DMS114 treated with DMSO at 0.1 percent for 48 hours (cell line): ENCODE data around the gene PRDX3.
A peak's percentile ranks its signal among the peaks of the same experiment; 100 is the strongest.

Source experiments
- DNase-seq: peaks from one replicate; lab custom pipeline; 2025; ENCODE audit not compliant: unreplicated experiment; lab: John Stamatoyannopoulos, UW

PRDX3 gene

DNA sequence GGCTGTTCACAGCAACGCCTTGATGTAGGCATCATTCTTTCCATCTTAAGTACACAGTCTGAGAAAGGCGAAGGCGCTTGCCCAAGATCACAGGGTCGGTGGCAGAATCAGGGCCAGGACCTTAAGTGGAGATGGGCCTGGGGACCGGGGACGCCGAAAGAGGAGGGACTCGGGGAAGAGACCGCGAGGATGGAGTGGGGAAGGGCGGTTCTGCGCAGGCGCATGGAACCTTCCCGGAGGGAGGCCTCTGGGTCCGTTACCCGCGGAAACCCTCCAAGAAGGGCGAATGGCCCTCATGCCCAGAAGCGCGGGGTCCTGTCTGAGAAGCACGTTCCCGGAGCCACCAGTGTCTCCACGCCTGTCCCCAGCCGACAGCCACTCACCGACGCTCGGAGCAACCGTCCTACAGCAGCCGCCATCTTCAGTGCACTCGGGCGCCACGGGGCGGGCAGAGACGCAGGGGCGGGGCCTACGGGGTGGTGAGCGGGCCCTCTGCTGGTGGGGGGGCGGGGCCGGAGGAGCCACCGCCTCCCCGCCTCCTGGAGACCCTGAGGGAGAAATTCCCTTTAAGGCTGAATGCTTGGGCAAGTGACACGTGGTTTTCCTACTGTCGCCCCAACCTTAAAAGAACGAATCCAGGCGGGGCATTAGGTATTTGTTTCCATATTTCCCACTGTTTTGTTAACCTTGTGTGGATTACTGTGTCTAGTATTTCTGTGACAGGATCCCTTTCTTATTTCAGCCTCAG, at the start of gene PRDX3:
PRDX3 (minus strand) TSS at position 441 of the 748 bp plus-strand sequence; CDS start at position 419, 22 bp downstream.
- peak; percentile 92 for DNase-seq

DNA sequence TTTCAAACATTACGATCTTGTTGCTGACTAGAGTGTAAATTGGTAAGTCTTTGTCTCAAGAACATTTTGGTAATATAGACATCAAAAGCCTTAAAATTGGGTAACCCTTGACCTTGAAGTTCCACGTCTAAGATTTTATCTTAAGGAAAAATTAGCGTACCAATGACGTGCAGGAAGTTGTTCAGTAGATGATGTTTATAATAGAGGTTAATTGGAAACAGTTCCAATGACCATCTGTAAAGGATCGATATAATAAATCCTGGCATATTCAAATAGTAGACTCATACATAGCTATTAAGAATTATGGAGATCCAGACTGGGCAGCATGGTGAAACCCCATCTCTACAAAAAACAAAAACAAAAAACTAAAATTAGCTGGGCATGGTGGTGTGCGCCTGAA, 49.2 kb upstream of the PRDX3 start:
- DNase-seq, result no peak

DNA sequence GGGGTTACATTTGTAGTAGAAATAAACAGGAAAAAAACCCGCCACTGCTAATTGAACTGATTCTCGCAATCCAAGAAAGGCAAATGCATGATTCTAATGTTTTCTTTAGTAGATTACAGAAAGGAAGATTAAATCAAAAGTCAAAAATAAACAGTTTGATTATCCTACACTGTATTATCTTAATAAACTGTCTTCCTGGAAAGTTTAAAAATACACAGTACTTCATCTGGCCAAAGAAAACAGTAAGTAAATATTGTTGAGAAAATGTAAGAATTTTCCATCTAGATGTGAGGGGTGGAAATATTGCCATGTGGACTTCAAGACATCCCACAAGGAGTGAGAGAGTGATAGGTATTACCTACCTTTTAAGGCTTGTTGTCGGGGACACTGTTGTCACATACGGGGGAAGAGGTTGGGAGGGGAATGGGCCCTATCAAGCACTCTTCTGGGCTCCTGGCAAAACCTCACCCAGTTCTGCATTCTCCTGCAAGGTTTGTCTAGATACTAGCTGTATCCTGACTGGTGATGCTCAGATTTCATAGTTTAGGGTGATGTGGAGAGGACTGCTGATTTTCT, 46.6 kb upstream of the PRDX3 start:
- DNase-seq, result no peak

DNA sequence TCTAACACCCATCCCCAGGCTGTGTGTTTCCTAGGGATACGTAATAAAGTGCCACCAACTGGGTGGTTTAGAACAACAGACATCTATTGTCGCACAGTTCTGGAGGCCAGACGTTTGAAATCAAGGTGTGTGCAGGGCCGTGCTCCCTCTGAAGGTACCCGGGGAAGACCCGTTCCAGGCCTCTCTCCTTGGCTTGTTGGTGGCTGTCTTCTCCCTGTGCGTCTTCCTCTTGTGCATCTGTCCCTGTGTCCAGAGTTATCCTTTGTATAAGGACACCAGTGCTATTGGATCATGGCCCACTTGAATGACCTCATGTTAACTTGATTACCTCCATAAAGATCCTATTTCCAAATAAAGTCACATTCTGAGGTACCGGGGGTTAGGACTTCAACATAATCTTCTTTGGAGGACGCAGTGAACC, 44.4 kb upstream of the PRDX3 start:
- DNase-seq, result no peak

DNA sequence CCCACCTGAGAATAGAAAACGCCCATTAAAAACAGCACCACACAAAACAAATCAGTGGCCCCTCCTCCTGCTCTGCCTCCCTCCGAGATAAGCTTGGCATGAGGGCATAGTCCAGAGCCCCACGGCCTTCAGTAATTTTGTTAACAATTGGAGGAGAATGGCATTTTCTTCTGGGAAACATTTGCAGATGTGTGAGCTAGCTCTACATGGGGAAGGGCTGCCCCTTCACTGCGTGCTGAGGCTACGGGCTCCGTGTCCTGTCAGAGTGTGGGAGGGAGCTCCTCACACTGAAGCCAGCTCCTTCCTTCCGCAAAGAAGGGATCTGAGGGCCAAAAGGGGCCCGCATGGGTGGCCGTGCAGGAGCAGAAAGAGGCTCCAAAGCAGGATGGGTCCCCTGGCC, 43.9 kb upstream of the PRDX3 start:
- DNase-seq, result no peak

DNA sequence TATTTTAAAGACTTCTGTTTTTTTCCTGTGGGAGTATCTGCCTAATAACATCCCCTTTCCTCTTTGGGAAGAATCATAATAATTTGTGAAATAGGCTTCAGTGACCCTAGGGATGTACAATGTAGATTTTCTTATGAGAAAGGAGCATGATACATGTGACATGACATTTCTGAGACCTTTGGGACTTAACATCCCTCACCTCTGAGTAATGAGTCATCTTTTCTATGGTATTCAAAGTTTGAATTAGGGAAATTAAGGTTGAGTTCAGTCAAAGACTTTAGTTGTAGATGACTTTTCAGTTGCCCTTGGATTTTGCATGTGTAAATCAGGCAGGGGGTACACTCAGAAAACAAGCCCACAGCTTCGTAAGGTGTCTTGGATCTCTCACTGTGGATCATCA, 43.1 kb upstream of the PRDX3 start:
- DNase-seq, result no peak

DNA sequence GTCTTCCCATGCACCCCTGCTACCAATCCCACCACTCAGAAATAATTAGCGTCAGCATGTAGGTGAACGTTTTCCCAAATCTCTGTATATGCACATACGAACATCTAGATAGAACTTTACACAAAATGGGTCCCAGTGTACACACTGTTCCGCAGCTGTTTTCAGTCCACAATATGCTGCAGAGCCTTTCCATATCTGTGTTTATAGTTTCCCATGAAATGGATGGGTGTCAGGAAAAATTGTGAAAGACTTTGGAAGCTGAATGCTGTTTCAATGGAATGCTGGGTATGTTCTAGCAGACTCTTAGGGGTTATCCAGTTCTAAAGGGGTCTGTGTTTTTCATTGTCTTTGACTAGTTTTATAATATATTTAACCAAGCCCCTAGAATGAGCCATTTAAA, 42.6 kb upstream of the PRDX3 start:
- DNase-seq, result no peak

DNA sequence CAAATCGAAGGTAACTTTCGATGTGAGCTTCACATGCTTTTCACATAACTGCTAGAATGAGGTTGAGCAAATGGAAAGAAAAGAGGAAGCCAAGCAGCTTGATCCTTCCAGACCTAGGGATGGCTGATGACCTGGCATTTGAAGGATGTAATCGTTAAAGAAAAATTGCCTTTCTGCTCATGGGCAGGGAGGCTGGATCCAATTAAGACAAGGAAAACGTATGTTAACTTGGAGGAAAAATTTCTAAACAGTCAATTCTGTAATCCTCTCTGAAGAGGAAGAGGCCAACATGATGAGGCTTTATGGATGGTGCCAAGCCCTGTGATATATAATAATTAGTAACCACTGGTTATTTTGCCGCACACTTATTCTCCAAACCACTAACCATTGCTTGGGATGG, 41.3 kb upstream of the PRDX3 start:
- DNase-seq, result no peak

DNA sequence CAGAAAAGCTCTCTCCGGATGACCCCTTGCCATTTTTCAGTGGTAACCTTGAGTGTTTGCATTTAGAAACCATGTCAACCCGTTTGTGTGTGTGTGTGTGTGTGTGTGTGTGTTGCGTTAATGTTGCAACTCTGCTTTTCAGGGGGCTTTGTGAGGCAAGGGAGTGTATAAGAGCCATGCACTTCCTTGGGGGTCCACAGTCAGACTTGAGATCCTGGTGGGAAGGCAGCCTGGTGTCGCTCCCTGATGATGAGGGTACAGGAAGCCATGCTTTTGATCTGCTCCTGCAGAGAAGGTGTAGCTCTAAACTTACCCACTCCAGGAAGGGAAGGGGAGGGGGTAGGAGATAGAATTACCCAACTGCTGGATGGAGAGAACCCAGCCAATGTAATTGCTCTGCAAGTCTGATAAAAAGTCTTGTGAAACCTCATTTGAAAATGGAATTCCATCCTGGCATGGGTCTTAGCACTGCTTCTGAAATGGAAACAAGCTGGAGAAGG, 39.4 kb upstream of the PRDX3 start:
- no peak for DNase-seq

DNA sequence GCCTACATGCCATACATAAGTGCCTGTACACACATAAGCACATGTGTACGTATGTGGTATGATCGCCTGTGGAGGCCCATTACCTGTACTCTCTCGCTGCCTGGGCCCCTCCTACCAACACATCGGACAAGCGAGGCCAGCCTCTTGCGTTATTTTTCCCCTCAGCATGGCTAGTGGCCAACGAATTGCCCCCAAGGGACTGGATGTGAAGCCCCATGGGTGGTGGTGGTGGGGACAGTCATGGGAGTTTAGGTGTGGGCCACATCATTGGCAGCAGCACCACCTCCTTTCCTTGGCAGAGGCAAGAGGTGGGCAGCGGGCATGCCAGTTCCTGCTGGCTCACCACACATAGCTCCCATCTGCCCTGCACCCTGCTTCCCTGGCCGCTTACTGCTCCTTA, 38.8 kb upstream of the PRDX3 start:
- no peak for DNase-seq

DNA sequence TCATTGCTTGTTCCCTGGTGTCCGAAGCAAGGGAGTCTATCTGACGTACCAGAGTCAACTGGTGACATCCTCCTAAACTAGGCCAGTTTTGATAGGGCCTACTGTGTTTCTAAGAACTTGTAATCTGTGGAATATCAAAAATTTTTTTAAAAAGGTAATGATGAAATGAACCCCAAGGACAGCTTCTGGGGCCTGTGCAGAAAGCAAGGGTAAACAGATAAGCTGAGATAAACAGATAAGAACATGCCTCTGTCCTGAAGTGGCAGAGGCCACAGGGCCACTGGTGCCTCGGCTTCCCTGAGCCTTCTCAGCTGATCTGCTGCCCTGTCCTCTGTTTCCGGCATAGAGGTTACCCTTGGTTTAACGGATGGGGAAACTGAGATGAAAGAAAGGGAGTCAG, 37.5 kb upstream of the PRDX3 start:
- DNase-seq, result no peak

DNA sequence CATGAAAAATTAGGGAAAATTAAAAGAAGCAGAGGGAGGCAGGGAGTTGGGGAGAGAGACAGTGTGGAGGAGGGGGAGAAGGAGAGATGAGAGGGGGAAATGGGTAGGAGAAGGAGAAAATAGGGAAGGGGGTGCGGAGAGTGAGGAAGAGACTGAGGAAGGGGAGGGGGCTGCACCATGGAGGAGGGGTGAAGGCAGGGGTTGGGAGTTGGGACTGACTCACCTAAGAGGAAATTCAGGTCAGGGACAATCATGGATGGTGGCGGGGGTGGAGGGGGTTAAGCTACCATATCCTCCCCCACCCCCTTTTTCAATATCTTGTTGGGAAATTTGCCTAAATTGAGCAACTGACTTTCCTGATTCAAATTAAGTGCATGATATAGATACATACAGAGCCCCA, 36.8 kb upstream of the PRDX3 start:
- DNase-seq, result no peak

DNA sequence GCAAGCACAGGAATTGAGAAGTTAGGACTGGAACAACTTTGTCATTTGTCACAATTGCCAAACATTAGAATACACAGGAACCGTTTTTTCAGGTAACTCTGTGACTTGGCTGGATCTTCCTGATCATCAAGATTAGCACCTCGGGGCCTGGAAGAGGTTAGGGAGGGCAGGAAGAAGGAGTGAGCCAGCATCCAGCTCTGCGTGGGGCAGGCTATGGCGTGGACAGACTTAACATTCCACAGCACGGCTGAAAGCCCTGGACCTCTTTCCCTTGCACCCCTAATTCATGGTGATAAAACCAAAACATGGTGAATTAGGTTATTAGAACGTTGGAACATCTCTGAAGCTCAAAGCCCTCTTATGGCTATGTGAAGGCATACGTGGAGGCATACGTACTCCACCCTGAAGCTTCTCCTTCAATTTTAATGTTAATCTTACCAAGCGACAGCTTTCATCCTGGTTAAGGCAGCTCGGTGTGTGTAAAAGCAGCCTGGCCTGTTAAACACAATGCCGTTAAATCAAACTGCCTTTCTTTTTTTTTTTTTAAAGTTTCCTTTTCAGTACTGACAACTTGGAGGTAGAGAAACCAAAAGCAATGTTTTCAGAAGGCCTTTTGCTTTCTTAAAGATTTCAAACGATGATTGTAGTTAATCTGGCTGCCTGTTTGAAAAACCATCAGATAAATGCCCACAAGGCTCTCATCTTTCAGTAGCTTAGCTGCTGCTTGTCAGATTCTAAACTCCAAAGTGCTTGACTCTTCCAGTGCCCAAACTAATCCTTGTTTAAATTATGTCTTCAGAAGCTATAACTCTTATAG, 33.2 kb upstream of the PRDX3 start:
- DNase-seq, result no peak

DNA sequence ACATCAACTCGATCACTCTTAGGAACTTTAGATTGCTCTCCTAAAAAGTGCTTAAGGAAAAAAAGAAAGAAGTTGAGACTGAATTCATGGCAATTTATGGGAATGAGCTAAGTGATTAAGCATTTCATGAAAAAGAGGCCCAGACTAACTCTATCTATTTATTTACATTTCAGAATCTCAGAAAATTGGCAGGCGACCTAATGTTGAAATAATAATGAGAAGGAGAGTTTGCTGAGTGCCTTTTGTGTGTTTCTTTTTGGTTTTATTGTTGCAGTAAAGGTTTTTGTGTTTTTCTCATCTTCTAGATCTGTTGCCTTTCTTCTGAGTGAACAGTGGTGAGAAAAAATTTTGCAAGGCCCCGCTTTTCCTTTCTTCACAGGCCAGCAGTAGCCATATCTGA, 32.6 kb upstream of the PRDX3 start:
- no peak for DNase-seq

DNA sequence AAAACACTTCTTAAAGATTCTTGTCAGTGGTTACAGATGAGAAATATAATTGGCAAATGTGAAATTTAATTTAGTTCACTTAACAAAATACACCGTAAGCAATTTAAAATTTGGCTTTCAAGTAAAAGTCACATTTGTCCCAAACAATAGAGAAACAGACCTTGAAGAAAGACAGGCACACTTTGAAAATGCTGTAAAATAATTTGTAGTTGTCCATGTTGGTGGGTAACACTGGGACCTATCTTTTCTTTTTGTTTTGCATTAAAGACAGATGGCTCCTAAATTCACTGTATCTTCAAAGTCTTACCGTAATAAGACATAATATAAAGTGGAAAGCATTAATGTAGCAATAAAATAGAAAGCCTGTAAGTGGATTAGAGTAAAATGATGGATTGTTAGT, 32.0 kb upstream of the PRDX3 start:
- no peak for DNase-seq

DNA sequence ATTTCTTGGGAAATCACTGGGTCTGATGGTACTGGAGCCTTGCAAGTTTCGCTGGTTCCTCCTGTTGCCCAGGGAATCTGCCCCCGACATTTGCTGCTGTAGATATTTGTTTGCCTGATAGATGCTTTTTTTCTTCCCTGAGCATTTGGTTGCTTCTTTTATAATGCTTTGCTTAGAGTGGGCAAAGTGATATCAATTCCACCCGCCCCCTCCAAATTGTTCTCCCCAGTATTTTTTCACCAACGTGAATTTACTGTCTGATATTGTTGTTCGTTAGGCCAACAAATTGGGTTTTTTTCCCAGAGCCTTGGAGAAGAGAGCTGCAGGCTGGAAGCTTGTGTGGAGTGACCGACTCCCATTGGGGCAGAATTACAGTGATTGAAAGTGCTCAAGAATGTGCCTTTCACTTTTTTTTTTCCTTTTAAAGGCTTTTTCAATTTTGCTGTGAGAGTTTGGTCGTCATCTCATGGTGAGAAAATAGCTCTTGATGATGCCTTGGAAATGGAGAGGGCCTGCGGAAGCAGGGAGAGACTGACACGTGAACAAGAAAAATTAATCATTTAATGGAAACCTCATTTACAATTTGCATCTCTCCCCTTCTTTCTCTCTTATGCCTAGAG, 31.2 kb upstream of the PRDX3 start:
- no peak for DNase-seq

DNA sequence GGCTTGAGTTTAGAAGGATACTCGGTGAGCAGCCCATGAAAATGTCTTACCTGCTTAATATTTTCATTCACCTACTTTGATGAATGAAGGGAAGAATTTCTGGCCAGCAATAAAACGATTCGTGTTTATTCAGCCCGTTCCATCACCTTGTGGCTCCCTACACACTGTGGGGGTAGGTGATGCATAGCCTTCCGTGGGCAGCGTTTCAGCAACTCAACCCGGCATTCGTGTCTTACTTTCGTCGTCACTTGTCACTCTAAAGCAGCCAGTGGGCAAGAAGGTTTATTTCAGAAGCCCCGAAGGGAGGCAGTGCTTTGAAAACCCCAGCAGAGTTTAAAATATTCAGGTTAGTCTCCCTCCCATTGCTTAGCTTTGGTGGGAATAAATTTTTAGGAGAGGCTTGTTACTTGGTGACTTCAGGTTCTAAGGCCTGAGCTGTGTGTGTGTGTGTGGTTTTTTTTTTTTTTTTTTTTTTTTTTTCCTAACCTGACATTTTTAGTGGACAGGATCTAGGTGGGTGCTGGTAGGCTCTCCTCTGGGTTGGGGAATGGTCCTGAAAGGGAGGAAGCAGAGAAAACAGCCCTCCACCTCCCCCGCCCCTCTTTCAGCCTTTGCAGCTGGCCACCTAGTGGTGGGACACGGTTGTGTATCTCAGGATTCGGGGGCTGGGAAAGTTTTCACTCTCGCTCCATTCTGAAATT, 30.6 kb upstream of the PRDX3 start:
- DNase-seq, result peak; percentile 47

DNA sequence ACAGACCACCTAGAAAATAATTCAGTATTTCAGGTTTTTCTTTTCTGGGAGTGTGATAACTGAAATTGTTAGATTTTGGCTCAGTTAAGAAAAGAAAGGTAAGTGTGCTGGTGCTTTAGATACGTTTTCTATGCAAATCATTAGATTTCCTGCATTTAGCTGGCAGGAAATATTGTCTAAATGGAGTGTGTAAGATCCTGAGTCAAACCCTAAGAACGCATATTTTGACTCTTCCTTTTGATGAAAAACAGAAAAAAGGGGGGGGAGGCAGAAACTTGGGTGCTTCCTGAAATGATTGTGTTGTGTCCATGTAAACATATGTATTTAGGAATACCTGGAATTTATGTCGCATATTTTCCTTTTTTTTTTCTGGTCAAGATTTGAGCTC, 29.9 kb upstream of the PRDX3 start:
- no peak for DNase-seq

DNA sequence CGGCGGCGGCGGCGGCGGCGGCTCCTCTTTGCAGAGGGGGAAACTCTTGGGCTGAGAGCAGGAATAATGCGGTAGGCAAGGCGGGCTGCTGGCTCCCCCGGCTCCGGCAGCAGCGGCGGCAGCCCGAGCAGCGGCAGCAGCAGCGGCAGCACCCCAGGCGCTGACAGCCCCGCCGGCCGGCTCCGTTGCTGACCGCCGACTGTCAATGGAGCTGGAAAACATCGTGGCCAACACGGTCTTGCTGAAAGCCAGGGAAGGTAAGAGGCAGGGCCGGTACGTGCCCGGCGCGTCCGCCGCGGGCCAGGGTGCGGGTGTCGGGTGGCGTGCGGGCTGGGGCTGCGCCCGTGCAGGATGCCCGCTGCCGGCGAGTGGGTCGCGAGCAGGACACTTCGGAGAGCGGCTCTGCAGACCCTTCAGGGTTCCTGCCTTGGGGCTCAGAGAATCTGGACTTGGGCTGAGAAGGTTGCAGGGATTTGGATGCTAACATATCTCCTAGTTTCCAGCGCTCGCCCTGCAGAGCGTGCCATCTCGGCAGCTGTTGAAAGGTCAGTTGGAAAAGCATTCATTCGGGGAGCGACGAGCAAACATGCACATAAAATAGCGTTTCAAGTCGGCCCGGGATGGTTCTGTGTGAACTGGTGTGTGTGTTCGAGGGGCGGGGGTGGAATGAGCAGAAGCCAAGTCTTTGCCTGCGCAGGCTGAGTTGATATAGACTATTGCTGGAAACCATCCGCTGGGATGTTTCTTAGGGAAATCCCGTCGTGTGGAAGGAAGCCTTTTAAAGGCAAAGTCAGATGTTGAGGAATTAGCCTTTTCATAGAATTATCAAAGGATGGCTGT, 29.3 kb upstream of the PRDX3 start:
- DNase-seq, result peak; percentile 26

DNA sequence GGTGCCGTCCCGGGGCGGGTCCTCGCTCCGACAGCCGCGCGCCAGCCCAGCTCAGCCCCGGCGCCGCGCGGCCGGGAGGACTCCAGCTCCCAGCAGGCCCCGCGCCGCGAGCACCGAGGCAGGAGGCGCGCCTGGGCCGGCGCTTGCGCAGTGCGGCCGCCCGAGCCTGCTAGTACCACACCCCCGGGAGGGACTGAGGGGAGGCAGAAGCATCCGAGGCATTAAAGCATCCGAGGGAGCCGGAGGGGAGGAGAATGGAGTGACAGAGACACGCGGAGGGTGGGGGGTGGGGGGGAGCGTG, 28.7 kb upstream of the PRDX3 start, which contains the start of gene GRK5:
GRK5 (plus strand) TSS at position 206 of the 301 bp plus-strand sequence. CDS start 347 bp downstream, outside the sequence.
- peak; percentile 84 for DNase-seq
